ENCODE results near the gene ARRDC4.
A peak's percentile ranks its signal among the peaks of the same experiment; 100 is the strongest.

ARRDC4 gene, protein sequence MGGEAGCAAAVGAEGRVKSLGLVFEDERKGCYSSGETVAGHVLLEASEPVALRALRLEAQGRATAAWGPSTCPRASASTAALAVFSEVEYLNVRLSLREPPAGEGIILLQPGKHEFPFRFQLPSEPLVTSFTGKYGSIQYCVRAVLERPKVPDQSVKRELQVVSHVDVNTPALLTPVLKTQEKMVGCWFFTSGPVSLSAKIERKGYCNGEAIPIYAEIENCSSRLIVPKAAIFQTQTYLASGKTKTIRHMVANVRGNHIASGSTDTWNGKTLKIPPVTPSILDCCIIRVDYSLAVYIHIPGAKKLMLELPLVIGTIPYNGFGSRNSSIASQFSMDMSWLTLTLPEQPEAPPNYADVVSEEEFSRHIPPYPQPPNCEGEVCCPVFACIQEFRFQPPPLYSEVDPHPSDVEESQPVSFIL

DNA sequence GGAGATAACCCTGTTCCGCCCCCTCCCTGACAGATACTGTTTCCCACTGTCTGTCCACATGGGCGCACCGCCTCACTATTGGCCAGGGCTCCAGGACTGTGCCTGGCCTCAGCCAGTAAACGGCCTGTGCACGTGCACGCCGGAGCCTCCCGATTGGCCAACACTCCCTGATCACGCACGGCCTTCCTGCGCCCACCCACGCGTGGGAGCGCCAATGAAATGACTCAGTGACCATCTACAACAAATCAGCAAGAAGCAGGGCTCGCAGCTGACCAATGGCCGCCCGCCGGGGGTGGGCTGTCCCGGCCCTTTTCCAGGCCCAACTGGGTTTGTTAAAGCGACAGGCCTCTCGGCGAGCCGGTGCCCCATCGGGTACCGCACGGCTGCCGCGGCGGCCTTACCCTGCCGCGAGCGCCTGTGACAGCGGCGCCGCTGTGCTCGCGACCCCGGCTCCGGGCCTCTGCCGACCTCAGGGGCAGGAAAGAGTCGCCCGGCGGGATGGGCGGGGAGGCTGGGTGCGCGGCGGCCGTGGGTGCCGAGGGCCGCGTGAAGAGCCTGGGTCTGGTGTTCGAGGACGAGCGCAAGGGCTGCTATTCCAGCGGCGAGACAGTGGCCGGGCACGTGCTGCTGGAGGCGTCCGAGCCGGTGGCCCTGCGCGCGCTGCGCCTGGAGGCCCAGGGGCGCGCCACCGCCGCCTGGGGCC is at the start of gene ARRDC4:
ARRDC4 (plus strand) TSS at position 340 of the 703 bp plus-strand sequence; CDS start at position 499, 159 bp downstream.
- DNase-seq: peak; percentile 100
- Histone ChIP-seq H4K20me1 (ENCODE audit: insufficient read depth, low read length) (no peaks in the 10 kb centered on the region), H3K4me3 (ENCODE audit: low read length) (peak within 1 kb of the TSS; percentile 67), H3K9me2 (replicated peaks; ENCODE audit: insufficient read depth, low read length) (no peaks in the 10 kb centered on the region), H3K27ac (ENCODE audit: low read length) (no peak within 1 kb of the TSS; the same call in 1 of the 2 replicates), H3K4me2 (ENCODE audit: low read depth, low read length) (peak within 1 kb of the TSS; percentile 83), H3K9ac (ENCODE audit: low read length) (peak within 1 kb of the TSS; percentile 54; the same call in 1 of the 2 replicates), H3F3A (ENCODE audit: insufficient read depth, low read length) (no peaks in the 10 kb centered on the region), H3K36me3 (replicated peaks; ENCODE audit: insufficient read depth, low read length) (no peaks in the 10 kb centered on the region), H3K79me2 (ENCODE audit: low read length) (no peaks in the 10 kb centered on the region), H3K4me1 (ENCODE audit: low read length) (peaks cover 5% of the 10 kb centered on the region; the same call in 1 of the 2 replicates), H2AFZ (ENCODE audit: low read length) (peak within 1 kb of the TSS; percentile 78), H3K27me3 (replicated peaks; ENCODE audit: insufficient read depth, low read length) (no peaks in the 10 kb centered on the region), H3K9me3 (replicated peaks; ENCODE audit: insufficient read depth, low read length) (no peaks in the 10 kb centered on the region)
- TF ChIP-seq, protein P1, sequence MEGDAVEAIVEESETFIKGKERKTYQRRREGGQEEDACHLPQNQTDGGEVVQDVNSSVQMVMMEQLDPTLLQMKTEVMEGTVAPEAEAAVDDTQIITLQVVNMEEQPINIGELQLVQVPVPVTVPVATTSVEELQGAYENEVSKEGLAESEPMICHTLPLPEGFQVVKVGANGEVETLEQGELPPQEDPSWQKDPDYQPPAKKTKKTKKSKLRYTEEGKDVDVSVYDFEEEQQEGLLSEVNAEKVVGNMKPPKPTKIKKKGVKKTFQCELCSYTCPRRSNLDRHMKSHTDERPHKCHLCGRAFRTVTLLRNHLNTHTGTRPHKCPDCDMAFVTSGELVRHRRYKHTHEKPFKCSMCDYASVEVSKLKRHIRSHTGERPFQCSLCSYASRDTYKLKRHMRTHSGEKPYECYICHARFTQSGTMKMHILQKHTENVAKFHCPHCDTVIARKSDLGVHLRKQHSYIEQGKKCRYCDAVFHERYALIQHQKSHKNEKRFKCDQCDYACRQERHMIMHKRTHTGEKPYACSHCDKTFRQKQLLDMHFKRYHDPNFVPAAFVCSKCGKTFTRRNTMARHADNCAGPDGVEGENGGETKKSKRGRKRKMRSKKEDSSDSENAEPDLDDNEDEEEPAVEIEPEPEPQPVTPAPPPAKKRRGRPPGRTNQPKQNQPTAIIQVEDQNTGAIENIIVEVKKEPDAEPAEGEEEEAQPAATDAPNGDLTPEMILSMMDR (IDR thresholded peaks at IDR 0.05; ENCODE audit: low read length): no peak
- TF ChIP-seq EZH2 (optimal IDR thresholded peaks at IDR 0.05; ENCODE audit: low read depth, low read length) (no peak), EZH2phosphoT487 (IDR thresholded peaks at IDR 0.05; ENCODE audit: low read length) (no peak)

DNA sequence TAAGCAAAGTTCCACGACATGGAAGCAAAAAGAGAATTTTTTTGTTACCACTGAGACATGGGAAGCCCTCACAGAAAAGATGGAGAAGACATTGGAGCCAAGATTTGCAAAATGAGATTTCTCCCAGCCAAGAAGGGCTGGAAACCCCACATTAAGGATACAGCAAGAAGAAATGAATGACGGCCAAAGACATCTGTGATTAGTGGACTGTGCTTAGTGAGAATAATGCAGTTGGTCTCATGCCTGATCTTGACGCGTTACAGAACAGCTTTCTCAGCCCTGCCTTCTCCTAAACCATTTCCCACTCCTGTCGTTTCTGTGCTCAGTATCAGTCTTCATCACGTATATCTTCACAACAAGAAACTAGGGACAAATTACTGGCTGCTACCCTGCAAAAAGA is 45.8 kb upstream of the ARRDC4 start:
- Histone ChIP-seq H3F3A (ENCODE audit: insufficient read depth, low read length) (no peaks in the 10 kb centered on the region), H4K20me1 (ENCODE audit: insufficient read depth, low read length) (no peaks in the 10 kb centered on the region), H3K27me3 (replicated peaks; ENCODE audit: insufficient read depth, low read length) (no peaks in the 10 kb centered on the region), H2AFZ (ENCODE audit: low read length) (no peak overlapping the region), H3K9ac (ENCODE audit: low read length) (no peak overlapping the region), H3K4me1 (ENCODE audit: low read length) (no peaks in the 10 kb centered on the region), H3K9me2 (replicated peaks; ENCODE audit: insufficient read depth, low read length) (no peaks in the 10 kb centered on the region), H3K79me2 (ENCODE audit: low read length) (no peaks in the 10 kb centered on the region), H3K4me3 (ENCODE audit: low read length) (no peak overlapping the region), H3K9me3 (replicated peaks; ENCODE audit: insufficient read depth, low read length) (no peaks in the 10 kb centered on the region), H3K27ac (ENCODE audit: low read length) (no peak overlapping the region), H3K36me3 (replicated peaks; ENCODE audit: insufficient read depth, low read length) (no peaks in the 10 kb centered on the region), H3K4me2 (ENCODE audit: low read depth, low read length) (no peak overlapping the region)
- DNase-seq: no peak
- TF ChIP-seq EZH2phosphoT487 (IDR thresholded peaks at IDR 0.05; ENCODE audit: low read length): no peak
- TF ChIP-seq, protein P1 (IDR thresholded peaks at IDR 0.05; ENCODE audit: low read length): no peak

DNA sequence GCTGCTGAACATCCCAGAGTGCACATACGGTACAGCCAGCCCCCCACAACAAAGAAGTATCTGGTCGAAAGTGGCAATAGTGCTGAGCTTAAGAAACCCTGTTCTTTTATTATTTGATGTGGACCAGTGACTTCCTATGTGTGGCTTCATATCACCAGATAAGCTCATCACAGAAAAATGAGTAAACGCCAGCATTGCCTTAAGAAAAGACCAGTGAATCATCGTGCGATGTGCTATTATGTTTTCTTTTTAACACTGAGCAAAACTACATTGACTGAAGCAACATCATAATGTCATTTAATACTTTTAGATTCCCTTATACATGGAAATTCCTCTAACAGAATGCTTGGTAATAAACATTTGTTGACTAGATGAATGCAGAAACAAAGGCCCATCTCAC is 45.2 kb upstream of the ARRDC4 start:
- Histone ChIP-seq H2AFZ (ENCODE audit: low read length) (no peak overlapping the region), H3K27ac (ENCODE audit: low read length) (no peak overlapping the region), H3K4me3 (ENCODE audit: low read length) (no peak overlapping the region), H3K9me2 (replicated peaks; ENCODE audit: insufficient read depth, low read length) (no peaks in the 10 kb centered on the region), H3F3A (ENCODE audit: insufficient read depth, low read length) (no peaks in the 10 kb centered on the region), H3K4me1 (ENCODE audit: low read length) (no peaks in the 10 kb centered on the region), H3K9me3 (replicated peaks; ENCODE audit: insufficient read depth, low read length) (no peaks in the 10 kb centered on the region), H4K20me1 (ENCODE audit: insufficient read depth, low read length) (no peaks in the 10 kb centered on the region), H3K9ac (ENCODE audit: low read length) (no peak overlapping the region), H3K36me3 (replicated peaks; ENCODE audit: insufficient read depth, low read length) (no peaks in the 10 kb centered on the region), H3K27me3 (replicated peaks; ENCODE audit: insufficient read depth, low read length) (no peaks in the 10 kb centered on the region), H3K4me2 (ENCODE audit: low read depth, low read length) (no peak overlapping the region), H3K79me2 (ENCODE audit: low read length) (no peaks in the 10 kb centered on the region)
- no peak for DNase-seq
- TF ChIP-seq EZH2 (optimal IDR thresholded peaks at IDR 0.05; ENCODE audit: low read depth, low read length) (no peak), EZH2phosphoT487 (IDR thresholded peaks at IDR 0.05; ENCODE audit: low read length) (no peak)
- TF ChIP-seq, protein P1 (IDR thresholded peaks at IDR 0.05; ENCODE audit: low read length): no peak
